Activated T-cell treated with anti-CD3 and anti-CD28 coated beads for 1 hour (primary cell): ENCODE data around the gene C18orf63.
"Not testable (repeated sequence)": the region's sequence is repeated elsewhere in the genome, so short reads cannot be mapped to it uniquely, and the experiment has no call there.

ENCODE experiments used
- DNase-seq: peaks from one replicate; pipeline ENCODE4 v3.0.0-alpha.2; 2020; ENCODE audit warnings: low read depth

Gene C18orf63

GRCh38 chr18:74315464-74316256, at the start of gene C18orf63:
Gene C18orf63 (plus strand): TSS chr18:74315839. CDS start chr18:74317866, 2,027 bp downstream.
- DNase-seq: no peak

GRCh38 chr18:74266161-74266560, 49.5 kb upstream of the C18orf63 start:
- DNase-seq: no peak

- no peak for DNase-seq
Observed at GRCh38 chr18:74268175-74268574, 47.5 kb upstream of the C18orf63 start.

- DNase-seq: no peak
Observed at GRCh38 chr18:74268933-74269620, 46.6 kb upstream of the C18orf63 start.

GRCh38 chr18:74271635-74272034, 44.0 kb upstream of the C18orf63 start:
- DNase-seq: no peak

- DNase-seq: no peak
Observed at GRCh38 chr18:74273394-74273793, 42.2 kb upstream of the C18orf63 start.

- no peak for DNase-seq
Observed at GRCh38 chr18:74274700-74275099, 40.9 kb upstream of the C18orf63 start.

- no peak for DNase-seq
Observed at GRCh38 chr18:74275736-74276135, 39.9 kb upstream of the C18orf63 start.

- no peak for DNase-seq
Observed at GRCh38 chr18:74276609-74277008, 39.0 kb upstream of the C18orf63 start.

GRCh38 chr18:74277296-74277695, 38.3 kb upstream of the C18orf63 start:
- no peak for DNase-seq

- no peak for DNase-seq
Observed at GRCh38 chr18:74278058-74278457, 37.6 kb upstream of the C18orf63 start.

GRCh38 chr18:74278983-74279382, 36.7 kb upstream of the C18orf63 start:
- DNase-seq: no peak

- DNase-seq: no peak
Observed at GRCh38 chr18:74281011-74281979, 34.3 kb upstream of the C18orf63 start.

- no peak for DNase-seq
Observed at GRCh38 chr18:74281980-74282754, 33.5 kb upstream of the C18orf63 start.

GRCh38 chr18:74282755-74283554, 32.7 kb upstream of the C18orf63 start:
- DNase-seq: no peak

GRCh38 chr18:74283646-74284045, 32.0 kb upstream of the C18orf63 start:
- DNase-seq: no peak

- DNase-seq: no peak
Observed at GRCh38 chr18:74284191-74284979, 31.3 kb upstream of the C18orf63 start.

- DNase-seq: no peak
Observed at GRCh38 chr18:74284980-74285355, 30.7 kb upstream of the C18orf63 start.

GRCh38 chr18:74285583-74285982, 30.1 kb upstream of the C18orf63 start:
- DNase-seq: not testable (repeated sequence)
